SKM-1 treated with dmso at 0.1 percent for 144 hours (cell line): ENCODE measurements around the gene NOTO.
A peak's percentile ranks its signal among the peaks of the same experiment; 100 is the strongest.

Experiments
- DNase-seq: peaks from one replicate; lab custom pipeline; 2025; ENCODE audit not compliant: unreplicated experiment; lab: John Stamatoyannopoulos, UW

The NOTO gene

GRCh38 chr2:73255907-73256617, 53.7 kb downstream of the NOTO start:
- DNase-seq: no peak

DNA sequence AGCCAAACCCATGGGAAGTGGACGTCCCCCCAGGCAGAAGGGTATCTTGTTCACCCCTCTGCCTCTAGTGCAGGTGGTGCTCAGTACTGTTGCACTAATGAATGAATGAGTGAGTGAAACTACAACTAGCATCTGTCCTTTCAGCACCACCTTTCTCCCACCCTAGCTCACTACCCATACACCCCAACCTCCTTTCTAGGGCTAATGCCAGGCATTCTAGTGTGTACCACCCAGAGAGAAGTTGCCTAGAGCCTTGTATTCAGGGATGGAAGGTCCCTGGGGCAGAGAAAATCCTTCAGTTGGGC, 54.2 kb downstream of the NOTO start:
- no peak for DNase-seq

- no peak for DNase-seq
Observed at GRCh38 chr2:73257021-73257420, 54.6 kb downstream of the NOTO start.

- peak; percentile 81 for DNase-seq
Observed at GRCh38 chr2:73257425-73258125, 55.2 kb downstream of the NOTO start.

DNA sequence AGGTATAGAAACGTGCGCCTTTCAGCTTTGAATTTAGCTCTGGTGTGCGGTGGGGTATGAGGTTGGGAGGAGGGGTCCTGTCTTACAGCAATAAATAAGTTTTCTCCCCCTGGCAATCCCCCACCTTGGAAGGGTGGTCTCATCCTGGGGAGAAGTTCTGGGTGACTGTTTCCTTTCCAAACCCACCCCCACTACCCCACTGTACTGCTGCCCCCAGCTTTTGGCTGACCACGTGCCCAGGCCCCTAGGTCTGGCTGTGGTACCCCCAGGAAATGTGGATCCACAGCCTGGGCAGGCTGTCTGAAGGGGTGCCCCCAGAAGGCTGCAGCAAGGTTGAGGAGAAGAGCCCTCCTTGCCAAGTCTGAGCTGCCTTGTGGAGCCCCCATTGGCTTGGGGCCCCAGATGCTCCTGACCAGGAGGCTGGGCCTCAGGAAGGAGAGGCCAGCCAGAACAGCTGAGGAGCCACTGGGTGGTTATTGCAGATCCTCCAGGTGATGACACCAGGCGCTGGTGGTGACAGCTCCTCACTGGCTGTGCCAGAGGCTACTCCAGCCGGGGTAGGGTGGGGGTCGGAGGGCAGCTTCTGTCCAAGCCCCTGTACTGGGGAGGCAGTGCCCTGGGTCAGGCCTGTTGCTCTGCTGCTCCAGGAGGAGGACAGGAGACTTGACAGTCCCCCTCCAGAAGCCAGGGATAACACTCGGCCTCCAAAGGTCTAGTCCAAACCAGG, 56.0 kb downstream of the NOTO start:
- no peak for DNase-seq

- DNase-seq: no peak
Observed at GRCh38 chr2:73258913-73259215, 56.5 kb downstream of the NOTO start.

- DNase-seq: no peak
Observed at GRCh38 chr2:73259276-73259675, 56.9 kb downstream of the NOTO start.

DNA sequence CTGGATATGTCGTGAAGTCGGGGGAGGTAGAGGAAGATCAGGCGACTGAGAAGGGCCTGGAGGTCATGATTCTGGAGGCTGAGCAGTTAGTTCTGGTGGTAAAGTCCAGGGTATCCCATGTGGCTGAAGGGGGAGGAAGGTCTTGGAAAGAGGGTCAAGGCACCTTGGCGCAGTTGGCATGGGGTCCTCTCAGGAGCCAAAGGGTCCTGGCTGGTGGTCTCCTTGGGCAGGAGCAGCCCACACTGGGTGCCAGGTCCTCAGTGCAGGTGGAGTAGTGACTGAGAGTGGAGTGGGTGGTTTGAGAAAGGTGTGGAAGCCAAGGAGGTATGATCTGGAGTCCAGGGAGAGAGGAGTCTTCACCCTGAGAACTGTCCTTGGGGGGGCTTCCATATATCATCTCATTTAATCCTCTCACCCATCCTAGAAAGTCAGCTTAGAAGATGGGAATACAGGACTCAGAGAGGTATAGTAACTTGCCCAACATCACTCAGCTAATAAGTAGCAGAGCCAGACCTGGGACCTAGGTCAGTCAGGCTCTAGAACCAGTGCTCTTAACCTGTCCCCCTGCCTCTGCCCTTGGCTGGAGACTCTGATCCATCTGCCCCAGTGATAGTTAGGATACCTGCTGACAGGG, 57.4 kb downstream of the NOTO start:
- no peak for DNase-seq

DNA sequence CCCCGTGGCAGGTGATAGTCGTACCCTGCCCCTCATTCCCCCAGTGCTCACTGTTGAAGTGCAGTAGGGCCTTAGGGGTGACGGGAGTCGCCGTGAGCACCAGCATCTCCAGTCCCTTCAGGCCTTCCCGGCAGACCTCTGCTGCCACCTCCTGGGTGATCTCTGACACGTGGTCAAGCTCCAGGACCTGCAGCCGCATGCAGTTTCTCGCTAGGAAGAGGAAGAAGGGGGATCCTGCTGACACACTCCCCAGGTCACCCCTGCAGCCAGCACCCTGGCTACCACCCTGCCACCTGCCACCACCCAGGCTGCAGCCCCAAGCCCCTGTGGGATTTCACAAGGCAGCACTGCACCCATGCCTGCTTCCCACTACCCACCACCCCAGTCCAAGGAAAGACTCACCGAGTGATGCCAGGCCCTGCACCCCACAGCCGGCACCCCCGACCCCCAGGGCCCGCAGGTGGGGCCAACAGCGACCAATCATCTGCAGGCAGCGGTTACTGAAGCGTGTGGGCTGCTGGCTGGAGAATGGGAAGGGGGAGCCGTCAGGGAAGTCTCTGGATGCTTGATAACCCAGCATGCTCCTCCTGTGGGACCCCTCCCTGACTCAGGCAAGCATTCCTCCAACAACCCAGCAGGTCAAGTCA, 58.1 kb downstream of the NOTO start:
- DNase-seq: peak; percentile 41
